Chondrocyte (in vitro differentiated cells): ENCODE data around the gene SLC27A4. TPM values are rescaled to one million over a fixed set of nuclear protein-coding genes. Genes with fewer than 3 reads are reported as not detected.

Experiments used
- DNase-seq: peaks from one replicate; pipeline ENCODE4 v3.0.0; 2021; ENCODE audit warnings: mixed read lengths, low spot score
- H3K27ac Mint-ChIP-seq: one replicate; pipeline ENCODE4 v1.8.0; 2021; ENCODE audit warnings: mild to moderate bottlenecking, moderate library complexity, mixed read lengths; ENCODE audit not compliant: unreplicated experiment
- H3K27me3 Mint-ChIP-seq: 2 replicates; pipeline ENCODE4 v1.8.0; 2021; ENCODE audit warnings: low read depth, mixed read lengths
- H3K36me3 Mint-ChIP-seq: 2 replicates; pipeline ENCODE4 v1.8.0; 2021; ENCODE audit warnings: low read depth, mixed read lengths
- H3K4me1 Mint-ChIP-seq: 2 replicates; pipeline ENCODE4 v1.8.0; 2021; ENCODE audit warnings: low read depth, mild to moderate bottlenecking, mixed read lengths
- H3K4me3 Mint-ChIP-seq: one replicate; pipeline ENCODE4 v1.8.0; 2021; ENCODE audit warnings: mild to moderate bottlenecking, moderate library complexity, mixed read lengths; ENCODE audit not compliant: unreplicated experiment
- H3K9me3 Mint-ChIP-seq: 2 replicates; pipeline ENCODE4 v1.8.0; 2021; ENCODE audit warnings: low read depth, mixed read lengths
- CTCF ChIP-seq: fragments of 200-600 bp; sonication (generic); IDR thresholded peaks from 2 replicates; pipeline ENCODE4 v1.5.0; 2021; ENCODE audit warnings: antibody characterized with exemption, mild to moderate bottlenecking, moderate library complexity
- long read RNA-seq: library from polyadenylated mRNA; stranded (forward); transcript quantifications from one replicate; pipeline ENCODE4 v2.0.0, GENCODE V29; 2021
- total RNA-seq: library from RNA; stranded (reverse); gene quantifications from 3 replicates; pipeline ENCODE4 v1.2.1, GENCODE V29; 2021

Gene SLC27A4
- total RNA-seq, result 38.4 to 42.1 TPM (median 41.7 TPM) in 3 replicates
- long read RNA-seq, transcript SLC27A4-201 (13 exons, 3,028 nt), result major isoform, 36 of 52 reads
- long read RNA-seq, partial matches to known transcripts, result 9 of 52 reads
- long read RNA-seq, other reads (novel, unspliced or antisense), result 7 of 52 reads

GRCh38 chr9:128339761-128340690, at the start of gene SLC27A4:
Gene SLC27A4, plus strand, starts transcription at chr9:128340527. Its CDS starts 2,606 bp downstream, at chr9:128343133.
- H3K9me3 Mint-ChIP-seq, result no peaks in the 10 kb centered on the region
- peaks cover 10% of the 10 kb centered on the region for H3K36me3 Mint-ChIP-seq
- TF ChIP-seq CTCF, result no peak
- peaks cover 10% of the 10 kb centered on the region for H3K4me1 Mint-ChIP-seq
- no peaks in the 10 kb centered on the region for H3K27me3 Mint-ChIP-seq
- peak within 1 kb of the TSS; percentile 85 for H3K4me3 Mint-ChIP-seq
- no peak for DNase-seq
- peak within 1 kb of the TSS; percentile 87 for H3K27ac Mint-ChIP-seq

GRCh38 chr9:128292009-128292408, 48.3 kb upstream of the SLC27A4 start:
- Mint-ChIP-seq H3K27me3 (no peaks in the 10 kb centered on the region), H3K36me3 (peaks cover 5% of the 10 kb centered on the region), H3K4me1 (peaks cover 7% of the 10 kb centered on the region), H3K9me3 (no peaks in the 10 kb centered on the region), H3K4me3 (no peak overlapping the region), H3K27ac (no peak overlapping the region)
- DNase-seq, result no peak
- TF ChIP-seq CTCF, result no peak

- no peak overlapping the region for H3K4me3 Mint-ChIP-seq
- TF ChIP-seq CTCF, result no peak
- H3K4me1 Mint-ChIP-seq, result peaks cover 7% of the 10 kb centered on the region
- DNase-seq, result no peak
- H3K36me3 Mint-ChIP-seq, result peaks cover 5% of the 10 kb centered on the region
- no peaks in the 10 kb centered on the region for H3K9me3 Mint-ChIP-seq
- no peaks in the 10 kb centered on the region for H3K27me3 Mint-ChIP-seq
- H3K27ac Mint-ChIP-seq, result no peak overlapping the region
These were observed 47.2 kb upstream of the SLC27A4 start for GRCh38 chr9:128293091-128293490.

GRCh38 chr9:128294142-128294541, 46.2 kb upstream of the SLC27A4 start:
- no peak for DNase-seq
- Mint-ChIP-seq H3K9me3 (no peaks in the 10 kb centered on the region), H3K4me1 (peaks cover 7% of the 10 kb centered on the region), H3K27ac (no peak overlapping the region), H3K4me3 (no peak overlapping the region), H3K36me3 (no peaks in the 10 kb centered on the region), H3K27me3 (no peaks in the 10 kb centered on the region)
- TF ChIP-seq CTCF, result no peak

- DNase-seq, result no peak
- H3K4me1 Mint-ChIP-seq, result peaks cover 7% of the 10 kb centered on the region
- no peak overlapping the region for H3K4me3 Mint-ChIP-seq
- H3K36me3 Mint-ChIP-seq, result no peaks in the 10 kb centered on the region
- no peaks in the 10 kb centered on the region for H3K27me3 Mint-ChIP-seq
- TF ChIP-seq CTCF, result no peak
- no peaks in the 10 kb centered on the region for H3K9me3 Mint-ChIP-seq
- no peak overlapping the region for H3K27ac Mint-ChIP-seq
These were observed 43.7 kb upstream of the SLC27A4 start for GRCh38 chr9:128296340-128297220.
